GM23338 (cell line): ENCODE data around the gene XPR1. TPM values are rescaled to one million over a fixed set of nuclear protein-coding genes. Genes with fewer than 3 reads are reported as not detected.

Source experiments
- ATAC-seq: fragments of 200-7000 bp; cut with Tn5 transposase; 3 replicates; pipeline ENCODE4 v1.9.1; 2020
- DNase-seq: peaks from one replicate; pipeline ENCODE4 v3.0.0-alpha.2; 2015; ENCODE audit warnings: low spot score
- H2AFZ ChIP-seq: fragments of 200-600 bp; sonication (generic); 2 replicates; pipeline ENCODE4 v1.8.0; 2016; ENCODE audit warnings: antibody characterized with exemption, mild to moderate bottlenecking, moderate library complexity
- H3F3A ChIP-seq: fragments of 200-600 bp; sonication (generic); replicated peaks from 2 replicates; pipeline ENCODE4 v1.8.0; 2017; ENCODE audit warnings: antibody characterized with exemption, mixed run types, low read depth
- H3K27ac ChIP-seq: fragments of 200-600 bp; sonication (generic); 2 replicates; pipeline ENCODE4 v1.6.1; 2016; ENCODE audit warnings: low read depth
- H3K27me3 ChIP-seq: fragments of 200-600 bp; sonication (generic); 2 replicates; pipeline ENCODE4 v1.8.0; 2016; ENCODE audit warnings: mild to moderate bottlenecking, mixed run types, moderate library complexity; ENCODE audit not compliant: insufficient read depth
- H3K36me3 ChIP-seq: fragments of 200-600 bp; sonication (generic); 2 replicates; pipeline ENCODE4 v1.8.0; 2016; ENCODE audit warnings: mild to moderate bottlenecking; ENCODE audit not compliant: insufficient read depth
- H3K4me1 ChIP-seq: fragments of 200-600 bp; sonication (generic); 2 replicates; pipeline ENCODE4 v1.8.0; 2016; ENCODE audit warnings: mild to moderate bottlenecking, moderate library complexity; ENCODE audit not compliant: insufficient read depth
- H3K4me2 ChIP-seq: fragments of 200-600 bp; sonication (generic); 2 replicates; pipeline ENCODE4 v1.7.1; 2017; ENCODE audit warnings: mixed run types
- H3K4me3 ChIP-seq: fragments of 200-600 bp; sonication (generic); 2 replicates; pipeline ENCODE4 v1.6.1; 2016; ENCODE audit warnings: mixed run types
- H3K79me2 ChIP-seq: fragments of 200-600 bp; sonication (generic); replicated peaks from 2 replicates; pipeline ENCODE4 v1.8.0; 2017; ENCODE audit warnings: mild to moderate bottlenecking; ENCODE audit not compliant: insufficient read depth
- H3K9me2 ChIP-seq: fragments of 200-600 bp; sonication (generic); 2 replicates; pipeline ENCODE4 v1.8.0; 2017; ENCODE audit not compliant: insufficient read depth
- H4K20me1 ChIP-seq: fragments of 200-600 bp; sonication (generic); replicated peaks from 2 replicates; pipeline ENCODE4 v1.8.0; 2017; ENCODE audit warnings: mild to moderate bottlenecking; ENCODE audit not compliant: insufficient read depth
- H3K27ac Mint-ChIP-seq: 2 replicates; pipeline ENCODE4 v1.8.0; 2020; ENCODE audit warnings: inconsistent platforms, mild to moderate bottlenecking, moderate library complexity, mixed read lengths
- H3K27me3 Mint-ChIP-seq: 3 replicates; pipeline ENCODE4 v1.8.0; 2022; ENCODE audit warnings: low read depth, mild to moderate bottlenecking, moderate library complexity, mixed read lengths, inconsistent platforms; ENCODE audit not compliant: insufficient read depth, poor library complexity
- H3K36me3 Mint-ChIP-seq: 3 replicates; pipeline ENCODE4 v1.8.0; 2021; ENCODE audit warnings: low read depth, mild to moderate bottlenecking, inconsistent platforms, moderate library complexity, mixed read lengths
- H3K4me1 Mint-ChIP-seq: 3 replicates; pipeline ENCODE4 v1.8.0; 2020; ENCODE audit warnings: mild to moderate bottlenecking, inconsistent platforms, mixed read lengths
- H3K4me3 Mint-ChIP-seq: 3 replicates; pipeline ENCODE4 v1.8.0; 2021; ENCODE audit warnings: moderate library complexity, mild to moderate bottlenecking, inconsistent platforms, mixed read lengths
- H3K9me3 Mint-ChIP-seq: 3 replicates; pipeline ENCODE4 v1.8.0; 2020; ENCODE audit warnings: moderate library complexity, mild to moderate bottlenecking, inconsistent platforms, mixed read lengths
- ETS1 ChIP-seq: IDR thresholded peaks from 2 replicates; pipeline ENCODE4 v1.6.1; 2016; ENCODE audit warnings: antibody characterized with exemption
- JUNB ChIP-seq: IDR thresholded peaks from one replicate; pipeline ENCODE4 v1.6.1; 2016; ENCODE audit warnings: antibody characterized with exemption; ENCODE audit not compliant: unreplicated experiment
- NANOG ChIP-seq: IDR thresholded peaks from 2 replicates; pipeline ENCODE4 v1.6.1; 2016; ENCODE audit warnings: antibody characterized with exemption, borderline replicate concordance
- POLR2AphosphoS5 ChIP-seq: IDR thresholded peaks from 2 replicates; pipeline ENCODE4 v1.6.1; 2016; ENCODE audit warnings: antibody characterized with exemption, low read depth
- REST ChIP-seq: IDR thresholded peaks from one replicate; pipeline ENCODE4 v1.6.1; 2018; ENCODE audit warnings: antibody characterized with exemption; ENCODE audit not compliant: unreplicated experiment
- ZNF114 ChIP-seq: fragments of 250-450 bp; sonication (Bioruptor Pico); IDR thresholded peaks from 2 replicates; pipeline ENCODE4 v1.5.0; 2020; ENCODE audit warnings: mild to moderate bottlenecking, moderate library complexity
- polyA plus RNA-seq: library from polyadenylated mRNA; unstranded; fragments of >200 nt; fragmentation: Nextera tagmentation; extraction: Ambion mirVana; gene quantifications from 2 replicates; pipeline ENCODE4 v1.2.1, GENCODE V29; 2016
- total RNA-seq: library from RNA; depleted of rRNA; stranded (reverse); fragments of >200 nt; shearing (Covaris generic); gene quantifications from 2 replicates; pipeline ENCODE4 v1.2.3, GENCODE V29; 2014

The XPR1 gene
- total and polyA plus RNA-seq, 2 experiments from 2014 or later = 9.3 to 38.1 TPM

- no peak for TF ChIP-seq POLR2AphosphoS5
- no peak for TF ChIP-seq JUNB
- TF ChIP-seq NANOG = no peak
- no peak for TF ChIP-seq REST
- TF ChIP-seq ETS1 = no peak
- no peak for TF ChIP-seq ZNF114
Measured at GRCh38 chr1:180614730-180615129, 17.1 kb upstream of the XPR1 start (continued).

GRCh38 chr1:180615493-180616290 is 16.1 kb upstream of the XPR1 start:
- TF ChIP-seq ETS1 (no peak), REST (no peak)
- Mint-ChIP-seq H3K27me3 (no peaks in the 10 kb centered on the region), H3K4me3 (no peak overlapping the region), H3K9me3 (no peaks in the 10 kb centered on the region), H3K27ac (no peak overlapping the region), H3K4me1 (peaks cover 8% of the 10 kb centered on the region), H3K36me3 (no peaks in the 10 kb centered on the region)
- H2AFZ ChIP-seq = no peak overlapping the region; the same call in 1 of the 2 replicates
- DNase-seq (no peak), ATAC-seq (no peak)
- no peaks in the 10 kb centered on the region for H4K20me1 ChIP-seq
- no peak overlapping the region for H3K27ac ChIP-seq
- H3F3A ChIP-seq = no peaks in the 10 kb centered on the region
- no peaks in the 10 kb centered on the region for H3K36me3 ChIP-seq
- no peak overlapping the region for H3K4me2 ChIP-seq
- no peaks in the 10 kb centered on the region for H3K27me3 ChIP-seq
- H3K4me3 ChIP-seq = no peak overlapping the region
- peaks cover under 1% of the 10 kb centered on the region for H3K4me1 ChIP-seq
- H3K9me2 ChIP-seq = no peaks in the 10 kb centered on the region
- H3K79me2 ChIP-seq = no peaks in the 10 kb centered on the region
